OCI-LY7 (cell line): ENCODE measurements around the gene TUFM. TPM values are rescaled to one million over a fixed set of nuclear protein-coding genes. Genes with fewer than 3 reads are reported as not detected.

Experiments
- BruUV-seq: library from RNA; stranded (reverse); fragments of 400-500 nt; replicated peaks from 2 replicates; lab custom pipeline; 2021; lab: Mats Ljungman, UMichigan
- CTCF ChIA-PET: fragments of 300-600 bp; sonication (Branson Sonifier 250); formaldehyde crosslinking; loops from one replicate; lab custom pipeline; 2022; ENCODE audit warnings: antibody characterized with exemption; ENCODE audit not compliant: unreplicated experiment; lab: Charles Lee
- POLR2A ChIA-PET: fragments of 300-600 bp; sonication (Branson Sonifier 250); formaldehyde crosslinking; loops from one replicate; lab custom pipeline; 2022; ENCODE audit warnings: antibody characterized with exemption; lab: Charles Lee
- DNase-seq: peaks from one replicate; pipeline ENCODE4 v3.0.0-alpha.2; 2015; ENCODE audit warnings: low spot score
- H2AFZ ChIP-seq: fragments of 200-600 bp; sonication (generic), shearing (Covaris generic); 2 replicates; pipeline ENCODE4 v1.6.1; 2014; ENCODE audit warnings: mild to moderate bottlenecking, antibody characterized with exemption, low read length, moderate library complexity
- H3K27ac ChIP-seq: fragments of 200-600 bp; sonication (generic); 2 replicates; pipeline ENCODE4 v1.5.1; 2014; ENCODE audit warnings: mixed run types, low read depth, mild to moderate bottlenecking, moderate library complexity, low read length, inconsistent platforms; ENCODE audit not compliant: poor library complexity, severe bottlenecking
- H3K36me3 ChIP-seq: fragments of 200-600 bp; sonication (generic); 2 replicates; pipeline ENCODE4 v1.6.1; 2014; ENCODE audit warnings: mild to moderate bottlenecking, antibody characterized with exemption, low read length, moderate library complexity, mixed read lengths; ENCODE audit not compliant: insufficient read depth
- H3K4me1 ChIP-seq: fragments of 200-600 bp; sonication (generic); 2 replicates; pipeline ENCODE4 v1.5.1; 2014; ENCODE audit warnings: mild to moderate bottlenecking, low read length; ENCODE audit not compliant: insufficient read depth, poor library complexity, severe bottlenecking
- H3K4me2 ChIP-seq: fragments of 200-600 bp; sonication (generic); 2 replicates; pipeline ENCODE4 v1.6.1; 2014; ENCODE audit warnings: mild to moderate bottlenecking, low read length
- H3K4me3 ChIP-seq: fragments of 200-600 bp; sonication (generic); 2 replicates; pipeline ENCODE4 v1.5.1; 2014; ENCODE audit warnings: mild to moderate bottlenecking, low read depth, low read length; ENCODE audit not compliant: poor library complexity, severe bottlenecking
- H3K79me2 ChIP-seq: fragments of 200-600 bp; sonication (generic); 2 replicates; pipeline ENCODE4 v1.6.1; 2016; ENCODE audit warnings: low read depth, mild to moderate bottlenecking, low read length, moderate library complexity, mixed read lengths; ENCODE audit not compliant: insufficient read depth
- H3K9me2 ChIP-seq: fragments of 200-600 bp; sonication (generic); 2 replicates; pipeline ENCODE4 v1.6.1; 2016; ENCODE audit warnings: mild to moderate bottlenecking, low read length, mixed read lengths; ENCODE audit not compliant: insufficient read depth
- H3K9me3 ChIP-seq: fragments of 200-600 bp; sonication (generic); 2 replicates; pipeline ENCODE4 v1.6.1; 2014; ENCODE audit warnings: mild to moderate bottlenecking, mixed run types, low read length, mixed read lengths
- H4K20me1 ChIP-seq: fragments of 200-600 bp; sonication (generic); 2 replicates; pipeline ENCODE4 v1.6.1; 2014; ENCODE audit warnings: mild to moderate bottlenecking, antibody characterized with exemption, low read length, moderate library complexity, mixed read lengths; ENCODE audit not compliant: insufficient read depth
- EZH2phosphoT487 ChIP-seq: fragments of 200-600 bp; sonication (generic); IDR thresholded peaks from 2 replicates; pipeline ENCODE4 v1.6.1; 2018; ENCODE audit warnings: low read depth, borderline replicate concordance, mild to moderate bottlenecking, mixed run types, antibody characterized with exemption, low read length, moderate library complexity, mixed read lengths
- intact Hi-C: fragments of 100-400 bp; cut with micrococcal nuclease; formaldehyde crosslinking; loops from one replicate; pipeline ENCODE4 v1.10.0; 2022; ENCODE audit not compliant: unreplicated experiment
- total RNA-seq, 2 experiments: library from RNA; depleted of rRNA in 1 of 2; stranded (reverse); fragments of >200 nt in 1 of 2; shearing (Covaris generic) in 1 of 2; gene quantifications; 2 replicates each; pipeline ENCODE4 v1.2.3, GENCODE V29; 2014 to 2022
- TF ChIP-seq, protein P1 (sequence below): fragments of 200-600 bp; sonication (generic); conservative IDR thresholded peaks from 2 replicates; pipeline ENCODE4 v1.5.1; 2014; ENCODE audit warnings: mild to moderate bottlenecking, antibody characterized with exemption, low read length, moderate library complexity, mixed read lengths

Gene TUFM
- total RNA-seq, 2 experiments from 2014 or later, result 184 to 211 TPM

DNA sequence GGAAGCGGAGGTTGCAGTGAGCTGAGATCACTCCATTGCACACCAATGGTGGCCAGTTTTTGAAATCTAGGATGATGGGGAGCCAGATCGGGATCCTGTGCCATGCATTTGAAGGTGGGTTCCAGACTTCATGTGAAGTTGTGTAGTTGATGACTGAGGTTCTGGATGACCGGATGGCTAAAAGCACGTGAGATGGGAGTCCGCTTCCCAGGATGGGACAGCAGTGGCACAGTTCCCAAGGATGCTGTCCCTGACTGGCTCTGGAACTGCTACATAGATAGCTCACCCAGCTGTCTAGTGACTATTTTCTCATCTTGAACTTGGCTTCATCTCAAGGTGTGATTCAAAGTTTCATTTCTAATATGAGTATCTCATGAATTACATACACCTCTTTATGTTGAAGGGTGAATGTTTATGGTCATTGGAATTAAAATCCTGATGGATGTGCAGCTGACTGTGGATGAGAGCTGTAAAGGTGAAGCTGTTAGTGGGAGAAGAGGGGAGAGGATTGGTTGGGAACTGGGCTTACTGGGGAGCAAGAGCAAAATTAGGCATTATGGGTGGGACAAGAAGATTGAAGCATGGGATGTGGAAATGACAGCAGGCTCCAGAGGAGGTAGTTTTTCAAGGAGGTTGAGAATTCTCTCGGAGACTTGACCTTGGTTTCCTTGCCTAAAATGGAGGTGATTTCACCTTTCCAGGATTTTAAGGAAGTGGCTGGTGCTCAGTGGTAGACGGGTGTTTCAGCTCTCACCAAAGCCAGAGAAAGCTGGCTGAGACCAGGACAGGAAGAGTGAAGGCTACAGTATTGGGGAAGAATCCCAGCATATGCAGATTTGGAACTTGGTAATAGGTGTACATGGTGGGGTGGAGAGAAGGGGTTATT lies 8.2 kb downstream of the TUFM start:
- H3K36me3 ChIP-seq, result peaks cover 91% of the 10 kb centered on the region

DNA sequence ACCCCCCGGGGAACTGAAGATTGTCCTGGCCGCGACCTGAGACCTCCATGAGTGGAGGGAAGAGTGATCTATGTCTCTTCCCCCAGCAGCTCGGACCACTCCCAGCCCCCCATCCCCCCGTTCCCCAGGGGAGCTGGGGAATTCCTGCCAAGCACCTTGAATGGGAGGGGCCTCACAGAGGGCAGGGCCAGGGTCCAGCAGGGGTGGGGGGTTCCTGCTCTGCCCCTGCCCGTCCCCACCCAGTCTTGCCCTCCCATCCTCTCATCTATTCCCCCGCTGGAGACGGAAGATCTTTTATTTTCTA lies 9.4 kb downstream of the TUFM start:
- Histone ChIP-seq H4K20me1 (no peaks in the 10 kb centered on the region), H3K79me2 (no peaks in the 10 kb centered on the region), H3K4me3 (no peak overlapping the region), H3K9me2 (no peaks in the 10 kb centered on the region), H3K9me3 (no peaks in the 10 kb centered on the region), H2AFZ (no peak overlapping the region), H3K4me2 (no peak overlapping the region), H3K27ac (no peak overlapping the region), H3K36me3 (peaks cover 91% of the 10 kb centered on the region), H3K4me1 (no peaks in the 10 kb centered on the region)
- TF ChIP-seq, protein P1, sequence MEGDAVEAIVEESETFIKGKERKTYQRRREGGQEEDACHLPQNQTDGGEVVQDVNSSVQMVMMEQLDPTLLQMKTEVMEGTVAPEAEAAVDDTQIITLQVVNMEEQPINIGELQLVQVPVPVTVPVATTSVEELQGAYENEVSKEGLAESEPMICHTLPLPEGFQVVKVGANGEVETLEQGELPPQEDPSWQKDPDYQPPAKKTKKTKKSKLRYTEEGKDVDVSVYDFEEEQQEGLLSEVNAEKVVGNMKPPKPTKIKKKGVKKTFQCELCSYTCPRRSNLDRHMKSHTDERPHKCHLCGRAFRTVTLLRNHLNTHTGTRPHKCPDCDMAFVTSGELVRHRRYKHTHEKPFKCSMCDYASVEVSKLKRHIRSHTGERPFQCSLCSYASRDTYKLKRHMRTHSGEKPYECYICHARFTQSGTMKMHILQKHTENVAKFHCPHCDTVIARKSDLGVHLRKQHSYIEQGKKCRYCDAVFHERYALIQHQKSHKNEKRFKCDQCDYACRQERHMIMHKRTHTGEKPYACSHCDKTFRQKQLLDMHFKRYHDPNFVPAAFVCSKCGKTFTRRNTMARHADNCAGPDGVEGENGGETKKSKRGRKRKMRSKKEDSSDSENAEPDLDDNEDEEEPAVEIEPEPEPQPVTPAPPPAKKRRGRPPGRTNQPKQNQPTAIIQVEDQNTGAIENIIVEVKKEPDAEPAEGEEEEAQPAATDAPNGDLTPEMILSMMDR, result no peak
- TF ChIP-seq EZH2phosphoT487, result no peak
- intact Hi-C loops, result no loop called here
- CTCF ChIA-PET, result no interaction called here
- no peak for DNase-seq
- TSS peak; percentile 67 for BruUV-seq
- POLR2A ChIA-PET, result no interaction called here

More for the DNA sequence above, 8.2 kb downstream of the TUFM start:
- Histone ChIP-seq H3K27ac (no peak overlapping the region), H4K20me1 (no peaks in the 10 kb centered on the region), H3K4me1 (no peaks in the 10 kb centered on the region), H3K4me2 (no peak overlapping the region), H3K79me2 (no peaks in the 10 kb centered on the region), H3K9me3 (no peaks in the 10 kb centered on the region), H2AFZ (no peak overlapping the region), H3K9me2 (no peaks in the 10 kb centered on the region), H3K4me3 (no peak overlapping the region)
- CTCF ChIA-PET, result no interaction called here
- DNase-seq, result no peak
- BruUV-seq, result no TSS peak
- intact Hi-C loops, result no loop called here
- POLR2A ChIA-PET, result interaction anchor here (0.6 to 2.1 kb wide), 2 partner anchors 10 to 357 kb away, joined by 4 to 10 read pairs; no protein-coding TSS in a partner anchor
- no peak for TF ChIP-seq EZH2phosphoT487
- TF ChIP-seq, protein P1, result no peak
